ENCODE data around the gene CCPG1. TPM values are rescaled to one million over a fixed set of nuclear protein-coding genes. Genes with fewer than 3 reads are reported as not detected.

CCPG1 gene, protein sequence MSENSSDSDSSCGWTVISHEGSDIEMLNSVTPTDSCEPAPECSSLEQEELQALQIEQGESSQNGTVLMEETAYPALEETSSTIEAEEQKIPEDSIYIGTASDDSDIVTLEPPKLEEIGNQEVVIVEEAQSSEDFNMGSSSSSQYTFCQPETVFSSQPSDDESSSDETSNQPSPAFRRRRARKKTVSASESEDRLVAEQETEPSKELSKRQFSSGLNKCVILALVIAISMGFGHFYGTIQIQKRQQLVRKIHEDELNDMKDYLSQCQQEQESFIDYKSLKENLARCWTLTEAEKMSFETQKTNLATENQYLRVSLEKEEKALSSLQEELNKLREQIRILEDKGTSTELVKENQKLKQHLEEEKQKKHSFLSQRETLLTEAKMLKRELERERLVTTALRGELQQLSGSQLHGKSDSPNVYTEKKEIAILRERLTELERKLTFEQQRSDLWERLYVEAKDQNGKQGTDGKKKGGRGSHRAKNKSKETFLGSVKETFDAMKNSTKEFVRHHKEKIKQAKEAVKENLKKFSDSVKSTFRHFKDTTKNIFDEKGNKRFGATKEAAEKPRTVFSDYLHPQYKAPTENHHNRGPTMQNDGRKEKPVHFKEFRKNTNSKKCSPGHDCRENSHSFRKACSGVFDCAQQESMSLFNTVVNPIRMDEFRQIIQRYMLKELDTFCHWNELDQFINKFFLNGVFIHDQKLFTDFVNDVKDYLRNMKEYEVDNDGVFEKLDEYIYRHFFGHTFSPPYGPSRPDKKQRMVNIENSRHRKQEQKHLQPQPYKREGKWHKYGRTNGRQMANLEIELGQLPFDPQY
- 38.2 and 50.6 TPM in 2 replicates for total RNA-seq (2014; rRNA removed; shearing (Covaris generic))

DNA sequence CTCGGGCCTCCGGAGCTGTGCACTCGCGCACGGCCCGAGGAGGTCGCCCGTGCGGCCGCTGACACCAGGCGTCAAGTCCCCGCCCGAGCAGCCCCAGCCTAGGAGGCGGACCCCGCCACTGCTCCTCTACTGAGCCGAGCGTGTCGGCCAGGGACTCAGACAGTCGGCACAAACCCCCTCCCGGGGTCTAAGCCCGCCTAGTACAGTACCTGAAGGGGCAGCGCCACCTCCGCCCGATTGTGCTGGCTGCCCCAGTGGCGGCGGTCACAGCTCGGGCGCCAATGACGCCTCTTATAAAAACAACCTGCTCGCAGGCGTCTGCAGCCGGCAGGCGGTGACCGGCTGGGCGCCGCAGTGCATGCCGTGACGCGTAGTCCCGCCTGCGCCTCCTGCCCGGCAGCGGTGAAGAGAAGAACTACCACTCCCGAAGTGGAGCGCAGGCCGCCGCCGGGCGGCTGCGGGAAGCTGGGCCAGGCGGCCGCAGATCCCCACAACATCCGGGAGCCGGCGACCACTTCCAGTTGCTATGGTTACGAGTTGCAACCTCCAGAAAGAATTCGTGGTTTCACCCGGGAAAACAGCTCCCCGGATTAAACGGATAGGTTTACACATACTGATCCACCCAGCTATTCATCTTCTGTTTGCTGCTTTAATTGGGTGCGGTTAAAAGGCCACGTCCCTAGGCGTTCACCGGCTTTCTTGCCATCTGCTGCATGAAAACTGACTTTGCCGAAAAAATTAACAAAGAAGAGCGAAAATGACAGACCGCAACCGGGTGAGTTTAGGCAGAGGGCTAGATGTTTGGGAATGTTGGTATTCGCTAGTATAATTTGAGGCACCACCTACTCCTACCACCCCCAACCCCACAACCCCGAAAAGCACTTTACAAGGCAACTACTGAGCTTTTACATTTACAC lies at the start of gene CCPG1, which contains the start of gene PIERCE2:
Gene CCPG1 (minus strand): TSS at position 348 of the 917 bp plus-strand sequence. CDS start 18,935 bp downstream, outside the sequence.
Gene PIERCE2 (plus strand): TSS at position 484 of the 917 bp plus-strand sequence. CDS start 274 bp downstream, at position 758.

DNA sequence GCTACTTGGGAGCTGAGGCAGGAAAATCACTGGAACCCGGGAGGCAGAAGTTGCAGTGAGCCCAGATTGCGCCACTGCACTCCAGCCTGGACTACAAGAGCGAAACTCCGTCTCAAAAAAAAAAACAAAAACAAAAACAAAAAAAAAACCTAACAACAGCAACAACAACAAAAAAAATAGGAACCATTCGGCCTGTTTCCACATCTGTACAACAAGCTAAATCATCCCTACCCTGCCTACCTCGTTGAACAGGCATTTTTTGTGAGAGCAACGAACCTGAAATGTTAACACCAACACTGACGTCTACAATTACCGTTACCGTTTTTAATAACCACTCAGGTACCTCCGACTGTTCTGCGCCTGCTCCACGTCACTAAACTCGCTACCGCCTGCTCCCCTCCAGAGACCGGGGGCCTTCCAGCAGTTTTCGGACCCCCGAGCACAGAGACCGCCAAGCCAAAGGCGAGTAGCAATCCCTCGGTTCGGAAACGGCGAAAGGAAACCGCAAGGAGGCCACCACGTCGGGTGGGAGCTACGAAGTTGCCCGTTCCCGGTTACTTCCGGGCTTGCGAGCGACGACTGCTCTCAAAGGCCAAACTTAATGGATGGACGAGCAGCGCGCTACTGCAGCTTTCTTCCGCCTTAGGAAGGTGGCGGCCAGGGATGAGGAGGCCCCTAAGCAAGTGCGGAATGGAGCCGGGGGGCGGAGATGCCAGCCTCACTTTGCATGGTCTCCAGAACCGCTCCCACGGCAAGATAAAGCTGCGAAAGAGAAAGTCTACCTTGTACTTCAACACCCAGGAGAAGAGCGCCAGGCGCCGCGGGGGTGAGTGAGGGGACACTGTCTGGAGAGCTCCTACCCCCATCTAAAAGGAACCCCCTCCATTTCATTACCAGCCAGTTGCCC lies 89.3 kb downstream of the CCPG1 start, which contains the start of the genes PIGB and PIGBOS1:
Gene PIGB (plus strand): TSS at position 635 of the 907 bp plus-strand sequence. CDS start 29 bp downstream, at position 664.
Gene PIGBOS1 (minus strand): TSS at position 536 of the 907 bp plus-strand sequence. CDS start 1,331 bp downstream, outside the sequence.

Other genes starting within 250 kb of the CCPG1 start
- 149 and 166 TPM in 2 replicates for gene RSL24D1, start 211.4 kb downstream of the CCPG1 start, total RNA-seq (2014; rRNA removed; shearing (Covaris generic))
- 1.3 and 4.4 TPM in 2 replicates for gene RAB27A, start 118.5 kb downstream of the CCPG1 start, total RNA-seq (2014; rRNA removed; shearing (Covaris generic))
- gene PIGBOS1, start 89.2 kb downstream of the CCPG1 start, total RNA-seq (2014; rRNA removed; shearing (Covaris generic)): 20.8 and 25.0 TPM in 2 replicates
- gene PIGB, start 89.1 kb downstream of the CCPG1 start, total RNA-seq (2014; rRNA removed; shearing (Covaris generic)): 11.6 and 13.2 TPM in 2 replicates
- 1.1 TPM in 2 replicates for gene PIERCE2, start 136 bp upstream of the CCPG1 start, total RNA-seq (2014; rRNA removed; shearing (Covaris generic))
- 1.5 and 3.1 TPM in 2 replicates for gene DNAAF4, start 99.9 kb upstream of the CCPG1 start, total RNA-seq (2014; rRNA removed; shearing (Covaris generic))
- gene PYGO1, start 180.0 kb upstream of the CCPG1 start, total RNA-seq (2014; rRNA removed; shearing (Covaris generic)): 3.0 and 4.8 TPM in 2 replicates